Endodermal cell (in vitro differentiated cells): Measurements from ENCODE around the gene IRF2BP2. TPM values are rescaled to one million over a fixed set of nuclear protein-coding genes. Genes with fewer than 3 reads are reported as not detected.

Experiments used
- DNase-seq: peaks from one replicate; pipeline ENCODE4 v3.0.0-alpha.2; 2017
- H3K27ac ChIP-seq: 2 replicates; pipeline ENCODE4 v1.5.1; 2013; ENCODE audit warnings: mild to moderate bottlenecking, low read depth, low read length, moderate library complexity
- H3K27me3 ChIP-seq: 2 replicates; pipeline ENCODE4 v1.6.1; 2013; ENCODE audit warnings: mild to moderate bottlenecking, low read length, moderate library complexity; ENCODE audit not compliant: insufficient read depth, control insufficient read depth, poor library complexity, severe bottlenecking
- H3K36me3 ChIP-seq: 2 replicates; pipeline ENCODE4 v1.7.0; 2013; ENCODE audit warnings: mild to moderate bottlenecking, low read length, moderate library complexity; ENCODE audit not compliant: control insufficient read depth, insufficient read depth
- H3K4me1 ChIP-seq: one replicate; pipeline ENCODE4 v1.7.0; 2013; ENCODE audit warnings: low read length; ENCODE audit not compliant: control insufficient read depth, insufficient read depth
- H3K4me3 ChIP-seq: 2 replicates; pipeline ENCODE4 v1.5.1; 2013; ENCODE audit warnings: mild to moderate bottlenecking, low read length, moderate library complexity
- H3K9ac ChIP-seq: 2 replicates; pipeline ENCODE4 v1.6.1; 2013; ENCODE audit warnings: mild to moderate bottlenecking, low read length, moderate library complexity; ENCODE audit not compliant: poor library complexity, severe bottlenecking; ENCODE audit errors: extremely low read depth
- H3K9me3 ChIP-seq: 2 replicates; pipeline ENCODE4 v1.6.1; 2013; ENCODE audit warnings: mild to moderate bottlenecking, low read length, moderate library complexity; ENCODE audit not compliant: control insufficient read depth
- H3K27ac Mint-ChIP-seq: 2 replicates; pipeline ENCODE4 v1.8.0; 2020; ENCODE audit warnings: mixed read lengths
- H3K27me3 Mint-ChIP-seq: 2 replicates; pipeline ENCODE4 v1.8.0; 2021; ENCODE audit warnings: mild to moderate bottlenecking, mixed read lengths; ENCODE audit not compliant: insufficient read depth
- H3K36me3 Mint-ChIP-seq: 2 replicates; pipeline ENCODE4 v1.8.0; 2020; ENCODE audit warnings: low read depth, mixed read lengths
- H3K4me1 Mint-ChIP-seq: 2 replicates; pipeline ENCODE4 v1.8.0; 2020; ENCODE audit warnings: mixed read lengths
- H3K4me3 Mint-ChIP-seq: 2 replicates; pipeline ENCODE4 v1.8.0; 2020; ENCODE audit warnings: mild to moderate bottlenecking, moderate library complexity, mixed read lengths
- H3K9me3 Mint-ChIP-seq: 2 replicates; pipeline ENCODE4 v1.8.0; 2020; ENCODE audit warnings: mild to moderate bottlenecking, mixed read lengths
- CTCF ChIP-seq: fragments of 200-600 bp; sonication (generic); conservative IDR thresholded peaks from 2 replicates; pipeline ENCODE4 v1.5.0; 2021; ENCODE audit warnings: antibody characterized with exemption, mild to moderate bottlenecking
- WGBS, 2 experiments: methylation state at CpG; one replicate each; pipeline versions ENCODE4 v1.1.5 to v1.1.7; 2013; ENCODE audit warnings: missing lambda C conversion rate in 2 of 2, mixed read lengths in 1 of 2; ENCODE audit not compliant: insufficient coverage in 1 of 2, insufficient read length in 1 of 2; 5-methylcytosine and 5-hydroxymethylcytosine counted together
- total RNA-seq, 2 donors: library from RNA; stranded (reverse); fragmentation: NEBNext Ultra II Directional in 1 of 2; extraction: Animal tissue kit (Norgen Biotek cat#: 25700) in 1 of 2; gene quantifications; 2 replicates in 1 of 2; 3 replicates in 1 of 2; pipeline ENCODE4 v1.2.1, GENCODE V29; 2021

IRF2BP2 gene
- total RNA-seq, 2 donors from 2014 or later: 41.6 to 45.7 TPM

GRCh38 chr1:234647245-234647644 is 37.3 kb upstream of the IRF2BP2 start:
- Histone ChIP-seq H3K36me3 (no peaks in the 10 kb centered on the region), H3K4me1 (peaks cover 5% of the 10 kb centered on the region), H3K27ac (no peak overlapping the region), H3K27me3 (no peaks in the 10 kb centered on the region), H3K9me3 (peaks cover 8% of the 10 kb centered on the region), H3K9ac (no peak overlapping the region), H3K4me3 (no peak overlapping the region)
- H3K4me3 Mint-ChIP-seq: no peak overlapping the region
- 83 to 93% methylated on average over 2 to 3 of the region's 3 CpGs for WGBS, 2 experiments
- no peak for TF ChIP-seq CTCF
- peaks cover 6% of the 10 kb centered on the region for H3K9me3 Mint-ChIP-seq
- no peaks in the 10 kb centered on the region for H3K27me3 Mint-ChIP-seq
- no peak for DNase-seq
- H3K4me1 Mint-ChIP-seq: peaks cover 5% of the 10 kb centered on the region
- no peak overlapping the region for H3K27ac Mint-ChIP-seq
- H3K36me3 Mint-ChIP-seq: no peaks in the 10 kb centered on the region

GRCh38 chr1:234645964-234646363 is 36.0 kb upstream of the IRF2BP2 start:
- no peak overlapping the region for H3K27ac ChIP-seq
- peaks cover 5% of the 10 kb centered on the region for H3K4me1 ChIP-seq
- Mint-ChIP-seq H3K4me3 (no peak overlapping the region), H3K36me3 (no peaks in the 10 kb centered on the region), H3K9me3 (peaks cover 6% of the 10 kb centered on the region), H3K4me1 (peaks cover 5% of the 10 kb centered on the region), H3K27ac (no peak overlapping the region), H3K27me3 (no peaks in the 10 kb centered on the region)
- no peak overlapping the region for H3K4me3 ChIP-seq
- WGBS, 2 experiments: 89 to 100% methylated on average over 2 of the region's 2 CpGs
- no peak for DNase-seq
- H3K9me3 ChIP-seq: peaks cover 8% of the 10 kb centered on the region
- no peaks in the 10 kb centered on the region for H3K27me3 ChIP-seq
- no peak for TF ChIP-seq CTCF
- no peak overlapping the region for H3K9ac ChIP-seq
- H3K36me3 ChIP-seq: no peaks in the 10 kb centered on the region

GRCh38 chr1:234645474-234645953 is 35.5 kb upstream of the IRF2BP2 start:
- Mint-ChIP-seq H3K4me3 (no peak overlapping the region), H3K27me3 (no peaks in the 10 kb centered on the region), H3K4me1 (peaks cover 5% of the 10 kb centered on the region), H3K27ac (no peak overlapping the region), H3K36me3 (no peaks in the 10 kb centered on the region), H3K9me3 (peaks cover 6% of the 10 kb centered on the region)
- H3K4me1 ChIP-seq: peaks cover 5% of the 10 kb centered on the region
- no peaks in the 10 kb centered on the region for H3K36me3 ChIP-seq
- no peak for DNase-seq
- 83 to 100% methylated on average over 1 of the region's 1 CpG for WGBS, 2 experiments
- H3K9ac ChIP-seq: no peak overlapping the region
- H3K27ac ChIP-seq: no peak overlapping the region
- no peaks in the 10 kb centered on the region for H3K27me3 ChIP-seq
- no peak for TF ChIP-seq CTCF
- peaks cover 8% of the 10 kb centered on the region for H3K9me3 ChIP-seq
- no peak overlapping the region for H3K4me3 ChIP-seq
